Epithelial cell of proximal tubule (primary cell): ENCODE measurements around the gene TXNDC15. TPM values are rescaled to one million over a fixed set of nuclear protein-coding genes. Genes with fewer than 3 reads are reported as not detected.
A peak's percentile ranks its signal among the peaks of the same experiment; 100 is the strongest.

Experiments
- DNase-seq: peaks from one replicate; pipeline ENCODE4 v3.0.0-alpha.2; 2011; ENCODE audit warnings: low read depth
- H3K4me3 ChIP-seq: 2 replicates; pipeline ENCODE4 v1.5.1; 2011; ENCODE audit warnings: low read depth, mild to moderate bottlenecking, low read length
- total RNA-seq: library from RNA; depleted of rRNA; stranded (reverse); fragments of >200 nt; gene quantifications from 2 replicates; pipeline ENCODE4 v1.2.3, GENCODE V29; 2015
- TF ChIP-seq, protein P1 (sequence below): conservative IDR thresholded peaks from 2 replicates; pipeline ENCODE4 v1.5.1; 2012; ENCODE audit warnings: low read depth, mild to moderate bottlenecking, low read length

TXNDC15 gene
- total RNA-seq, 1 donor from 2014 or later, result 48.1 TPM

DNA sequence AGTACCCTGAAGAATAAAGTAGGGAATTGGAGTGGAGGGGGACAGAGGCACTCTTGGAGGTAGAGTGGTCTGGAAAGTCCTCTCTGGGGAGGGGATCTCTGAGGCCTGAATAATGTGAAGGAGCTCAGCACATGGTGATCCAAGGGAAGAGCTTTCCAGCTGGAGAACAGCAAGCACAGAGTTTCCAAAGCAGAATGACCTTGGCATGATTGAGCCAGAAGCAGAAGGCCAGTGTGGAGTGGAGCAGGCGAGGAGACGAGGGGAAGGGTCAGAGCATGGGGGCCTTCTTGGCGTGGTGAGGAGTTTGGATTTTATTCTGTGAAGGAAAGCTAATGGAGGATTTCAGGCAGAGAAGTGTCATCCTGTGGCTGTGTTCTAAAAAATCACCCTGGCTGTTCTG is 39.1 kb downstream of the TXNDC15 start:
- H3K4me3 ChIP-seq, result no peak overlapping the region
- no peak for DNase-seq
- TF ChIP-seq, protein P1, sequence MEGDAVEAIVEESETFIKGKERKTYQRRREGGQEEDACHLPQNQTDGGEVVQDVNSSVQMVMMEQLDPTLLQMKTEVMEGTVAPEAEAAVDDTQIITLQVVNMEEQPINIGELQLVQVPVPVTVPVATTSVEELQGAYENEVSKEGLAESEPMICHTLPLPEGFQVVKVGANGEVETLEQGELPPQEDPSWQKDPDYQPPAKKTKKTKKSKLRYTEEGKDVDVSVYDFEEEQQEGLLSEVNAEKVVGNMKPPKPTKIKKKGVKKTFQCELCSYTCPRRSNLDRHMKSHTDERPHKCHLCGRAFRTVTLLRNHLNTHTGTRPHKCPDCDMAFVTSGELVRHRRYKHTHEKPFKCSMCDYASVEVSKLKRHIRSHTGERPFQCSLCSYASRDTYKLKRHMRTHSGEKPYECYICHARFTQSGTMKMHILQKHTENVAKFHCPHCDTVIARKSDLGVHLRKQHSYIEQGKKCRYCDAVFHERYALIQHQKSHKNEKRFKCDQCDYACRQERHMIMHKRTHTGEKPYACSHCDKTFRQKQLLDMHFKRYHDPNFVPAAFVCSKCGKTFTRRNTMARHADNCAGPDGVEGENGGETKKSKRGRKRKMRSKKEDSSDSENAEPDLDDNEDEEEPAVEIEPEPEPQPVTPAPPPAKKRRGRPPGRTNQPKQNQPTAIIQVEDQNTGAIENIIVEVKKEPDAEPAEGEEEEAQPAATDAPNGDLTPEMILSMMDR, result no peak

DNA sequence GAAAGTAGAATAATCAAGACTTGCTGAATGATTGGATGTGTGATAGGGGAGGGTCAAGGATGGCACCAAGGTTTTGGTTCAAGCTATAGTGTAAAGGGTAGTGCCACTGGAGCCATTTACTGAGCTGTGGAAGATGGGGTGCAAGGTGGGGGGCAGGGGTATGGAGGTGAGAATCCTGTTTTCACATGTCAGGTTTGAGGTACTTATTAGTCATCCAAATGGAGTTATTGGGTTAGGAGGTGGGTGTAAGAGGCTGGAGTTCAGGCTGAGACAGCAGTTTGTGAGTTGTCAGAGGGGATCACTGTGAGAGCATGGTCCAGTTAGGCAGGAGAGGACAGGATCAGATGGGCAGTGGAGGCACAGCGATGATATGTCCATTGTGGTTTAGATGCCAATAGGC is 39.6 kb downstream of the TXNDC15 start:
- H3K4me3 ChIP-seq, result no peak overlapping the region
- TF ChIP-seq, protein P1, result no peak
- no peak for DNase-seq

DNA sequence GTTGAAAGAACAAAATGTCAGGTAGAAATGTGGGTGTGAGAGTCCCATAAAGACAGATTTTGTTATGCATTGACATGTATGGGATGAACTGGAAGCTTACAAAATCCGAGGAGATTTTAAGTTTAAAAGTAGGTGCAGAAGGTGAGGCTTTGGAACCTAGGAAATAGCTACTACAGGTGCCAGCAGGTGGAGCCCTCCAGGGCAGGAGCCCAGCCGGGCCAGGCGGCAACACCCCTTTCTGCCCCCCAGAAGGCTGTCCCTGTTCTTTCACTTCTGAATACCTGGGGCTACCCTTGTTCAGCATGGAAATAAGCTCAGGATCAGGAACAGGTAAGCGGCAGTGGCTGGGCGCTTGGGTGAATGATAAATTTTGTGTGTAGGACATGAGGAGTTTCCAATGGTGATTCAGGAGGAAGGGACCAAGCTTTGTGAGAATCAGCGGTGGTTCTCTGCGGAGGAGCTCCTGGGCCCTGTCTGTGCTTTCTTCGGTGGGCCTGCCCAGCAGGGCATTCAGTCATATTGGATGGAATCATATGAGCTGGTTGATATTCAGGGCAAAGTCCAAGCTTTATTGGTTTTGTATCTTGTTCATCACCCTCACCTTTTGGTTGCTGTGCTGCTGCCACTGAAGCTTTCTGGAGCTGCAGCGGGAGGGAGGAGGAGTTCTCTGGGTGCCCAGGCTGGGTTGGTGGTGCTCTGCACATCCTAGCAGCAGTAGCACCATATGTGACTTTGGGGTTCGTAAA is 43.1 kb downstream of the TXNDC15 start:
- DNase-seq, result no peak
- H3K4me3 ChIP-seq, result no peak overlapping the region
- TF ChIP-seq, protein P1, result peak; percentile 66

- DNase-seq, result no peak
- H3K4me3 ChIP-seq, result no peak overlapping the region
- TF ChIP-seq, protein P1, result no peak
Measured at GRCh38 chr5:134918861-134919260, 44.7 kb downstream of the TXNDC15 start.

- TF ChIP-seq, protein P1, result no peak
- H3K4me3 ChIP-seq, result no peak overlapping the region
- no peak for DNase-seq
Measured at GRCh38 chr5:134920848-134921575, 46.8 kb downstream of the TXNDC15 start.

DNA sequence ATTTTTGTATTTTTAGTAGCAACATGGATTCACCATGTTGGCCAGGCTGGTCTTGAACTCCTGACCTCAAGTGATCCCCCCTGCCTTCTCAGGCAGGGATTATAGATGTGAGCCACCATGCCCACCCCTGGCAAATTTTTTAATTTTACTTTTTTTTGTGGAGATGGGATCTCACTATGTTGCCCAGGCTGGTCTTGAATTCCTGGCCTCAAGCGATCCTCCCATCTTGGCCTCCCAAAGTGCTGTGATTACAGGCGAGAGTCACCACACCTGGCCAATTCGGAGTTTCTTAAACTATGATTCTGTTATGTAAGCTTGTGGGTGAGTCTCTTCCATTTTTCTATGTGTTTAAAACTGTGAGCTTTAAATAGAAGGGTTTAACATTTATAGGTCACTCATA is 58.3 kb downstream of the TXNDC15 start:
- H3K4me3 ChIP-seq, result no peak overlapping the region
- no peak for DNase-seq
- TF ChIP-seq, protein P1, result no peak
